Stimulated activated CD8-positive, alpha-beta memory T cell treated with anti-CD3 and anti-CD28 coated beads, Interleukin-7, amount 100 ng/mL, for 1 hour (primary cell): ENCODE measurements around the gene AKT1.

ENCODE experiments used
- DNase-seq, 2 donors: peaks; one replicate each; pipeline ENCODE4 v3.0.0-alpha.2; 2020; ENCODE audit warnings: low read depth in 2 of 2

Gene AKT1

DNA sequence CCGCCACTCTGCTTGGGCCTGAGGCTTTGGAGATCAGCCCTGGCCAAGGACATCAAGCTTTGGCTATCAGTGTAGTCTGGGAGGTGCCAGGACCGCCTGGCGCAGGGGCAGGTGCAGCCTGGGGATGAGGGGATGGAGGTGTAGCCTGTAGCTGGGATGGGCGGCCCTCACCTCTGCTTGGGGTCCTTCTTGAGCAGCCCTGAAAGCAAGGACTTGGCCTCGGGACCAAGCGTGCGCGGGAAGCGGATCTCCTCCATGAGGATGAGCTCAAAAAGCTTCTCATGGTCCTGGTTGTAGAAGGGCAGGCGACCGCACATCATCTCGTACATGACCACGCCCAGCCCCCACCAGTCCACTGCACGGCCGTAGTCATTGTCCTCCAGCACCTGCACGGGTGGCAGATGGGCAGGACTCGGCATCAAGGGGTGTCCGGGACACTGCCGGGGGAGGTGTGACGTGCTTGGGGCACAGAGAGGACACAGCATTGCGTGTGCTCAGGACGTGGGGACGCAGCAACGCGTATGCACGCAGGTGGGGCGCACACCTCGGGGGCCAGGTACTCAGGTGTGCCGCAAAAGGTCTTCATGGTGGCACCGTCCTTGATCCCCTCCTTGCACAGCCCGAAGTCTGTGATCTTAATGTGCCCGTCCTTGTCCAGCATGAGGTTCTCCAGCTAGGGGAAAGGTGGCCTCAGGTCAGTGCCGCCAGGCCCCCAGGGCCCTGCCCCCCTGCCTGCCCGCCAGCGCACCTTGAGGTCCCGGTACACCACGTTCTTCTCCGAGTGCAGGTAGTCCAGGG lies 22.6 kb downstream of the AKT1 start:
- no peak for DNase-seq

DNA sequence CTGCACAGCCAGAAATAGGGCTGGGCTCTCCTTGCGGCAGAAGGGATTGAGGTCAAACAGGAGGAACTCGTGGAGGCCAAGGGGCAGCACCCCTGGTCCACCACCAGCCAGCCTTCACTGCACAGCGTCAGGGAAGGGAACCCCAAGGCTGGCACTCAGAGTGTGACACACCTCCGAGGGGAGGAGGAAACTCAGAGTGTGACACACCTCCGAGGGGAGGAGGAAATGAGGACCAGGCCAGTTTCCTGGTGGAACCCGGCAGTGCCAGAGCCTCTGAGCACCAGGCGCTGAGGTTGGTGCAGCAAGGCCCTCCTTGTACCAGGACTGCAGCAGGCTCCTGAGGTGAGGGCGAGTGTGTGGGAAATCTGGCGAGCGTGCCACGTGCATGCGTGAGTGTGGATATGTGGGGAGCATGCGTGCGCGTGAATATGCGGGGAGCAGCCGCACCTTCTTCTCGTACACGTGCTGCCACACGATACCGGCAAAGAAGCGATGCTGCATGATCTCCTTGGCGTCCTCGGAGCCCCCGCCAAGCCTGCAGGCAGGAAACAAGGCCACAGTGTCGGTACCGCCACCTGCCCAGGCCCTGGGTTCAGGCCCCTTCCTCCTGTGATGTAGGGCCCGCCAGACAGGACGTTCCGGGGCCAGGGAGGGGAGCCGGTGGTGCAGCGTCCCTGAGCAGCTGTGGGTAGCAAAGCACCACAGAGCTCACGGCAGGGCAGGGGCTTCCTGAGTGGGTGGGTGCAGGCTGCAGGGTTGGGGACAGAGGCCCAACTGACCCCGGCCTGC lies 23.4 kb downstream of the AKT1 start:
- DNase-seq, result no peak

DNA sequence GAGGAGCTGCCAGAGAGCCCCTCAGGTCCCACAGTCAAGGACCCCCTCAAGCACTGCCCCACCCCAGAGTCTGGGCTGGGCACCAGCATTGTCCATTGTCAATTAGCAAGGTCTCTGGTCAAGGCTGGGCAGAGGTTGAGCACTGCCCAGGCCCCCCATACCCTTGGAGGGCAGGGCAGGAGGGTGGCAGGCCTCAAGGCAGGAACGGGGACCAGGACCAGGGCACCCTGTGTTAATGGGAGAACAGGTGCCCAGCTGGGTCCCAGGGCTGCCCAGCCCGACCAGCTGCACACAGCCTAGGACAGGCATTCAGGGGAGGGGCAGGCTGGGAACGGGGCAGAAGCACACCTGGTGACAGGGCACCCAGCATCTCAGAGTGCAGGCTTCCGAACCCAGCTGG lies 24.2 kb downstream of the AKT1 start:
- DNase-seq, result no peak

DNA sequence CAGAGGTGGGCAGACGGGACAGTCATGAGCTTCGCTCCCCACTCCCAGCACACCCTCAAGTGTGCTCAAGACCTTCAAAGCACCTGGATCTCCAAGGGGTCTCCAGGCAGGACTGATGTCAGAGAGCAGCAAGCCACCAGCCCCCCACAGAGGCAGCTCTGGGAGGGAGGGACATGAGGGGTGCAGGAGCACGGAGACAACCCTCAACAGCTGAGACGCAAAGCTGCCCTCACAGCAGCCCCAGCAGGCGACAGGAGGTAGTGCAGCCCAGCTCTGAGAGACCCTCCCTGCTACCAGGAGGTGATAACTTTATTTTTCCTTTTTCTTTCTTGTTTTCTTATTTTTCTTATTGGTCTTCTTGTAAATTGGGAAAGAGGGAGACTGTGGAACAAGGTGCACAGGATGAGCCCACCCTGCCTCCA lies 24.7 kb downstream of the AKT1 start:
- no peak for DNase-seq

DNA sequence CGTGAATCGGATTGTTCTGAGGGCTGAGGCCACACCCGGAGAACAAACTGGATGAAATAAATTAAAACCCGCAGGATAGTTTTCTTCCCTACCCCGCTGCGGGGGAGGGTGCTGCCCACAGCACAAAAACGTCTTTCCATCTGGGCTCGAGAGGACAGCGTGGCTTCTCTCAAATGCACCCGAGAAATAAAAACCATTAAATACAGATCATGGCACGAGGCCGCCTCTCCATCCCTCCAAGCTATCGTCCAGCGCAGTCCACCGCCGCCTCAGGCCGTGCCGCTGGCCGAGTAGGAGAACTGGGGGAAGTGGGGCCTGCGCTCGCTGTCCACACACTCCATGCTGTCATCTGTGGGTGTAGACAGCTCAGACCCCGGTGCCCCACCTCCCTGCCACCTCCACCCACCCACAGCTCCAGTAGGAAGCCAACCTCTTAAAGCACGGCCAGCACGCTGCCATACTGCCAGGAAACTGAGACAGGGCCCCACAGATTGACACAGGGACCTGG lies 25.4 kb downstream of the AKT1 start:
- DNase-seq, result no peak

DNA sequence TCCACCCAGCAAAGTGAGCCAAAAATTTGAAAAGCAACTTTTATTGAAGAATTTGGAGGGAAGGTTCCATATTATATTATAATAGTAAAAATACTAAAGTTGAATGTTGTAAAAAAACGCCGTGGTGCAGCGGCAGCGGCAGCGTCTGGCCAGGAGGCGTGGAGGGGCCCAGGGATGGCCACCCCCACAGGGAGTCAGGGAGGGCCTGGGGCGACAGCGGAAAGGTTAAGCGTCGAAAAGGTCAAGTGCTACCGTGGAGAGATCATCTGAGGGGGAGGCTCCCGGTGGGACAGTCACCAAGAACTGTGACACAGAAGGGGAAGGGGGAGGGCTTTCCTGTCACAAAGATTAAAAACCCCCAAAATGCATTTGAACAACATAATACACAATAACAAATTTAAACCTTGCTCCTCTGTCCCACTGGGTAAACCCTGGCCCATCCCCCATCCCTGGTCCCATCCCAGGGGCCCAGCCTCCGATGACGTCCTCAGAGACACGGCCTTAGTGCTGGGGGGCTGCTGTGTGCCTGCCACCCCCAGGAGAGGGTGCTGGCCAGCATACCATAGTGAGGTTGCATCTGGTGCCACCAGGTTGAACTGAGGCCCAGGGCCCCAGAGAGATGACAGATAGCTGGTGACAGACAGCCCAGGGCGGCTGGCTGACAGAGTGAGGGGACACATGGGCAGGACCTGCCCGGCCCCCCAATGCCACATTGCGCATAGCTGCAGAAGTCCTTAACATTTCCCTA lies 26.1 kb downstream of the AKT1 start:
- no peak for DNase-seq

DNA sequence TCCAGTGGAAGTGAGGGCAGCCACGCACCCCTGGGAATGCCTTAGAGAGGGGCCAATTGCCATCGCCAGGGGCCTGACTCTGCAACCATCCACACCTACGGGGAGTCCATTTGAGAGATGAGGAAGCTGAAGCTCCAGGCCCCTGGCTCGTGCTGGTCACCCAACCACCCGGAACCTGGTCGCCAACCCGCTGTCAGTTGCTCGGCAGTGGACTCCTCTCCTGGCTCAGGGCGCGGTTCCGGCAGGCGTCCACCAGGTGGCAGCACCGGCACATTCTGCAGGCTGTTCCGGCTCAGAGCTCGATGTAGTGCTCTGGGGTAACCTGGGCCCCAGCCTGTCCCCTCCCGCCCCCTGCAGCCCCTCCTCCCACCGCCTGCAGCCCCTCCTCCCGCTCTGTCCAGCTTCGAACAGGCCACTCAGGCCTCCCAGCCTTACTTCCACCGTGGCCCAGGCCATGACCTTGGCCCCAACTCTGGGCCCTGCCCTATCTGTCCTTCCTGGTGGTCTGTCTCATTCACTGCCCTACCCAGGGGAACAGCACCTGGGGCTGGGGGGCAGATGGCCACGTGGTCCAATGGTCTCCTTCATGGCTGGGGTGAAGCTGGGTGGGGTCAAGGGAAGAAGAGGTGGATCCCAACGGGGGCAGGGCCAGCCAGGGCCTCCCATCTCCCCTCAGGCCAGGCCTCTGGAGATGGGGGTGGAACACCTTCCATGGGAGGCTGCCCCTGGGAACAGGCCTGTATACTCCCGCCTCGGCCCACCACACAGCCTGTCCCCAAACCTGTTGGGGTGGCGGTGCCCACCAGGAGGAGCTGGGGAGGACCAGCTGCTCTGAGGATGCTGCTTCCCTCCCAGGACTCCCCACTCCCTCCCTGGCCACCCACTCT lies 26.9 kb downstream of the AKT1 start:
- DNase-seq, result peak; percentile 87 to 93

DNA sequence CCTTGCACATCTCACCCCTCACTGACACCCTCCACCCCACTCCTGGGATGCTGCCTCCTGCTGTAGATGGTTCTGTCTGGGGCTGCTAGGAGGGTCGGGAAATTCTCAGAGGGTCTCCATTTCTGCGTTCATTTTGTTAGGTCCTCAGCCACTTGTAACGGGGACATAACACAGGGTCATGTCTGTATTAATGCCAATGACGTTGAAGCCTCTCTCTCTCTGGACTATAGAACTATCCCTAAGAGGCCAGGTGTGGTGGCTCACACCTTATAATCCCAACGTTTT lies 28.0 kb downstream of the AKT1 start:
- no peak for DNase-seq

DNA sequence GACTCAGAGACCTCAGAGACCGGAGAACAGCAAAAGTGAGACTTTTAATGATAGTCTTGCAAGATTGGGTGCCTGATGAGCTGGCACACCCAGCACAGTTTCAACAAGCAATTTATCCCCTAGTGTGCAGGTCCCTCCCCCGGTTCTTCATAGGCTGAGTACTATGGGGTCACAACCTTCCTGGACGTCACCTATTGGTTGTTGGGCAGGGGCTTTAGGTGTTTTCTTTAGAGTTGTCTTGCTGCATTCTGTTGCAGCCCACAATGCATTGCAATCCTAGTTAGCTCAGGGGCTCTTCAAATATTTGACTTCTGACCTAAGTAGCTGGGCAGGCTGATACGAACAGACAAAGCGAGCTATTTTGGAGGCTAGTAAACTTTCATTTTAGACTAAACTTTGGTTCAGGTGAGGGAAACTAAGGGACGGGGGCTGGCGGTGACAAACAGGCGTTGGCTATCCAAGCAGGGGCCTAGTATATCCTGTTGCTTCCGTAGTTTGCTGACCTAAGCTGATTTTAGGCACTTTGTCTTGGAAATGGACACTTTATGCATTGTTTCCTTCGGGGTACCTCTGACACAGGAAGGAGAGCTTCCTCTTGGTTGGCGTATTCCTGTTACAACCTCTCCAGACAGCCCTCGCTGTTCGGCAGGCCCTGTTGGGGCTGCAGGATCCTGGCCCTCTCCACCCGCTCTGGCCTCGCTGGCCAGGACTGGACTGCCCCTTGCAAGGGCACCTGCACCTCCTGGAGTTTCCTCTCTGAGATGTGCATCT lies 28.5 kb downstream of the AKT1 start:
- no peak for DNase-seq

DNA sequence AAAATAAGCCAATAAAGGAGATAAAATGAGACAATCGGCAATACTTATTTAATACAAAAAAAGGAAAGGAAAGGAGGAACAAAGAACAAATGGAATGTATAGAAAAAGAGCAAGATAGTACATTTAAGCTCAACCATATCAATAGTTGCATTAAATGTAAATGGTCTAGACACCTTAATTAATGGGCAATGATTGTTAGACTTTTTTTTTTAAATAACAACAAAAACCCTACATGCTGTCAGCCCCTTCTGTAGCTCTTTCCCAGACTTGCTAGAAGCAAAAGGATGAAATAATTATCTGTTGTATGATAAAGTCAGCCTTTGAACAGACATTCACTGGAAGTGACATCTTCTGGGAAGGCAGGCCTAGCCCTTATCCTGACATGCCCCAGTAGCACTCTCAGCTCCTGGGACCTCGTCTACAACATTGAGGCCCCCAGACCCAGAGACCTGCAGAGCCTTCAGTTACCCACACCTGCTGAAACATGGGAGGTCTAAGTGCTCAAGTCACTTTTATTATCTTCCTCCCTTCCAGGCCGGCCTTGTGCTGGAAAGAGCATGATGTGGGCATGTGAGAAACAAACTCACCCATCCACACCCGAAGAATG lies 29.2 kb downstream of the AKT1 start:
- DNase-seq, result no peak

DNA sequence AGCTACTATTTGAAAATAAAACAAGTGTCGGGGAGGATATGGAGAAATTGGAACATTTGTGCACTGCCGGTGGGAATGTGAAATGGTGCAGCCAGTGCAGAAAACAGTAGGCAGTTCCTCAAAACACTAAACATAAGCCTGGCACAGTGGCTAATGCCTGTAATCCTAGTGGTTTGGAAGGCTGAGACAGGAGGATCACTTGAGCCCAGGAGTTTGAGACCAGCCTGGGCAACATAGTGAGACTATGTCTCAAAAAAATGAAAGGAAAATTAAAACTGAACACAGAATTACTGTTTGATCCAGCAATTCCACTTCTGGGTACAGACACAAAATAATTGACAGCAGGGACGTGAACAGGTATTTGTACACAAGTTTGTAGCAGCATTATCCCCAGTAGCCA lies 30.0 kb downstream of the AKT1 start:
- no peak for DNase-seq

DNA sequence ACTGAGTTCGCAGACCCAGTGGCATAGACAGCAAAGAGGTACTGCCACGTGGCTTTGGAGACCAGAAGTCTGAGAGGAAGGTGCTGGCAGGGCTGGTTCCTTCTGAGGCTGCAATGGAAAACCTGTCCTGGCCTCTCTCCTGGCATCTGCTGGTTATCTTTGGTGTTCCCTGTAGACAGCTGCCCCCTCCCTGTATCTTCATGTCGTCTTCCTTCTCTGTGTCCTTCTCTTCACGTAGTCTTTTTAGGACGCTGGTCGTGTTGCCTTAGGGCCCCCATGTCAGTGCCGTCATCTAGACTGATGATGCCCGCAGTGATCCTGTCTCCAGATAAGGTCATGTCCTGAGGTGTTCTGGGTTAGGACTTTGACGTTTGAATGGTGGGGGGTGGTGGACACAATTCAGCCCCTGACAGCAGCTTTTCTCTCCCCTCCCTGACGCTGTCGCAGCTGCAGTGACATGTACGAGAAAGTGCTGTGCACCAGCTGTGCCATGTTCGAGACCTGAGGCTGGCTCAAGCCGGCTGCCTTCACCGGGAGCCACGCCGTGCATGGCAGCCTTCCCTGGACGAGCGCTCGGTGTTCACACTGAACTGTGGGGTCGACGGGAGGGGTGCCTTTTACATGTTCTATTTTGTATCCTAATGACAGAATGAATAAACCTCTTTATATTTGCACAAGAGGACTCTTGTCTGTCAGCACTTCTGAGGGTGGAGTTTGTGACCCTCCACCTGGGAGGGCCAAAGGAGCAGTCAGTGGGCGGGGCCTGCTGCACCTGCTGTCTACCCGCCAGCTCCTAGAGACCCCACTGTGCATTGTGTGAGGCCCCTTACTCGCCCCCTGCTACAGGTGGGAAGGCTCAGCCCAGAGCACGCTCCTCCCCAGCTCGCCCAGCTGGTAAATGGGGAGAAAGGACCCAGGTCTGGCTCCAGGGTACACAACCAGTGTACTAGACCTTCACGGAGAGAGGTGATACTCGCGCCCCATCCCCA lies 36.3 kb downstream of the AKT1 start:
- DNase-seq, result no peak

DNA sequence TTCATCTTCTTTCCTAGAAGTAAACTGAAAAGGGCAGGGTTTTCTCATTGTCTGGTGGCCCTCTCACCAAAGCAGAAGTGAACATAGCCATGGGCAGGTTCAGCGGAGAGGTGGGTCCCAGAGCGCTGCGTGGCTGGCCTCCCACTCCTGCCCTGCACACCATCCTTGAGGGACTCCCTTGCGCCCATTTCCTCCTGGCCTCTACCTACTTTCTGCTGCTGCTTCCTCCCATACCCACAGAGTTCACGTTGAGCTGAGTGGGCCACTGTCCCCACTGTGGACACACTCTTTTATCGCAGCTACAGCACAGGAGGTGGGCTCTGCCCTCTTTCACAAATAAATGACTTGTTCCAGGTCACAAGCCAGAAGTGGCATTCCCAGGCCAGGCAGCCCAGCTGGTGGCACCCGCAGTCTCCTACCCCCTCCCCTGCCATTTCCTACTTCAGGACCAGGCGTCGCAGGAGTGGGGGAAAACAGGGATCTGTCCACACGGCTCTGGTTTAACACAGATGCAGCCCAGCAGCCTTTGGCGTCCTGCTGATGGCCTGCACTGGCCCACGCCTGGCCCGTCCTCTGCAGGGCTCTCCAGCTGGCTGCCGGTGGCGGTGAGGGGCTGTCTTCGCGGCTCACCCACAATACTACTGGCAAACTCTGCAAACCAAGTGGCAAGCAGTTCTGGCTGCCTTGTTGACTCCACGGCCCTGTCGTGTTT lies 37.7 kb downstream of the AKT1 start:
- DNase-seq, result no peak

DNA sequence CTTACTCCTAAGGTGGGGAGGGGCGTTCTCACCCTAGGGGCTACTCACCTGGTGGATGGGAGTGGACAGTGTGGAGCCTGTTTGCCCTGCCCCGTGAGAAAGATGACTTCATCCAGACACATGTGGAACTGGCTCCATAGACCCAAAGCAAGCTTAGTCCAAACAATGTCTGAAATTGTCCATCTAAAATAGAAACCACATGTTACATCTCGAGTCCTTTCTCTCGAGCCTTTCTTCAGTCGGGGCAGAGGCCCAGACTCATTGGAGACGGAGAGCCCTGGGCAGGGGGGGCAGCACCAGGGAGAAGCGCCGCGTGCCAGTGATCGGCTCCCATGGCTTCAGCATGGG lies 38.3 kb downstream of the AKT1 start:
- DNase-seq, result no peak

DNA sequence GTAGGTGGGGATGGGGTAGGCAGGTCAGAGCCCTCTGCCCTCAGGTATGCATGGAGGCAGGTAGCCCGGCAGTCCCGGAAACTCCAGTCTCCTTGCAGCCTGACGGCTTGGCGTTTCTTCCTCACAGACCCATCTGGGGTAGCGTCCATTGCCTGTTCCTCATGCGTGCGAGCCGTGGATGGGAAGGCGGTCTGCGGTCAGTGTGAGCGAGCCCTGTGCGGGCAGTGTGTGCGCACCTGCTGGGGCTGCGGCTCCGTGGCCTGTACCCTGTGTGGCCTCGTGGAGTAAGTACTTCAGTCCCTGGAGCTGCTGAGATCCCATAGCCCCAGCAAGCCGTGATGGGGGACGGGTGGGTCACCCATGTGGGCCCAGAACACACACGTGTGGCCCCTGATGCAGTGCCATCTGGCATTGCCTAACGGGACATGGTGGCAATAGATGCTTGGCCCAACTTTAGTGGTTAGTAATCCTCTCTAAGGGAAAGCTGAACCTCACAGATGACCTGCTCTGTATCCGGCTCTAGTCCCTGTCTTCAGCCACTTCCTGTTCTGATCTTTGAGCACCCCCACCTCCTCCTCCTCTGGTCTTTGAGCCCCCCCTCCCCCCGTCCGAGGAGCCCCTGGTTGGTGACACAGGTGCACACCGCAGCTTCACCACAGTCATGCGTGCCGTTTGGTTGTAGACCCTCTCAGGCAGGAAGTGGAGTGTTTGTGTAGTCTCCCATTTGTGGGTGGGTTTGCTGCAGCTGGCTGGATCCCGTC lies 38.9 kb downstream of the AKT1 start:
- DNase-seq, result no peak

DNA sequence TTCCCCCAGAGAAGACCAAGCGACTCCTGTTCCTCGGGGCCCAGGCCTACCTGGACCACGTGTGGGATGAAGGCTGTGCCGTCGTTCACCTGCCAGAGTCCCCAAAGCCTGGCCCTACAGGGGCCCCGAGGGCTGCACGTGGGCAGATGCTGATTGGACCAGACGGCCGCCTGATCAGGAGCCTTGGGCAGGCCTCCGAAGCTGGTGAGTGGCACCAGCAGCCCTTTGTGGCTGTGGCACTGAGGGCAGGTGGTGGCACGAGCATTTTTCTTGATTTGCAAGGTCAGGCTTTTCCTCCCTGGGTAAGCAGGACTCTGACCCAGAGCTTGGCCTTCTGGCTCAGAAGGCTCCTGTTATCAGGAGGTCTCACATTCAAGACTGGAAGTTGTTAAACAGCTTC lies 39.9 kb downstream of the AKT1 start:
- no peak for DNase-seq

DNA sequence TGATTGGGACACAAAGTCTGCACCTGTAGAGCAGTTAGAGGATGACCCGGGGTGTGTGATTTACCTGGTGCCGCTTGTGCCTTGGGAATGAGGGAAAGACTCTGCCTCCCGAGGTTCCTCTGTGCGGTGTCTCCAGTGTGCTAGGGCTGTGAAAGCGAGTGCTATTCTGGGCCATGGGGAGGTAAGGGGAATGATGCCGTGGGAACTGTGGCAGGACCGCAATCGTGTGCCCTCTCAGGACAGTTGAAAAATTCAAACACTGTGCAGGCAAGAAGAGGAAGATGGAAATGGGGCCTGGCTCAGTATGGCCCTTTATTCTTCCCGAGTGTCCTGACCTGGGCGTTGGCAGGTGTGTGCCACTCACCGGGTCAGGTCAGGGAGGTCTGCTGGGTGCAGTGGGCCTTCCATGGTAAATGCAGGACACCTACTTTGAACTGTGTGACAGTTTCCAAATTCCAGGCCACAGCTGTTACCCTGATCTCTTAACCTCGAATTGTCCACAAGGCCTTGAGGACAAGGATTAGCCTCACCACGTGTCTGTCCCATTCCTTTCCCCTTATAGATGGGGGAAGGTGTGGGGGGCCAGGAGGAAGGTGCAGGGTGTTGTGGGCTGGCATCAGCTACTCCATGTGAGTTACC lies 41.2 kb downstream of the AKT1 start:
- no peak for DNase-seq
